Measurements from ENCODE around the gene DGCR8.

Gene DGCR8

GRCh38 chr22:20111045-20111688 is 31.1 kb downstream of the DGCR8 start:
- Histone ChIP-seq H3K4me2 (ENCODE audit: low read depth, low read length, poor library complexity, severe bottlenecking) (no peak overlapping the region), H3K36me3 (ENCODE audit: low read length) (no peaks in the 10 kb centered on the region), H3K9me3 (ENCODE audit: insufficient read depth, low read length) (no peaks in the 10 kb centered on the region), H3K4me3 (ENCODE audit: insufficient read depth, low read length, poor library complexity, severe bottlenecking) (no peak overlapping the region), H2AFZ (ENCODE audit: low read depth, low read length, severe bottlenecking) (no peak overlapping the region), H3K27ac (ENCODE audit: low read depth, low read length) (peak overlapping the region; percentile 21), H3K79me2 (ENCODE audit: insufficient read depth, low read length) (peaks cover 5% of the 10 kb centered on the region; the same call in 1 of the 2 replicates), H4K20me1 (ENCODE audit: low read depth, low read length) (no peaks in the 10 kb centered on the region), H3F3A (ENCODE audit: insufficient read depth) (peaks cover 15% of the 10 kb centered on the region), H3K27me3 (ENCODE audit: low read length) (no peaks in the 10 kb centered on the region), H3K9me2 (replicated peaks; ENCODE audit: insufficient read depth, low read length) (no peaks in the 10 kb centered on the region), H3K9ac (ENCODE audit: low read length) (no peak overlapping the region)
- TF ChIP-seq EZH2phosphoT487 (conservative IDR thresholded peaks at IDR 0.05; ENCODE audit: low read length): no peak
- TF ChIP-seq, protein P1, sequence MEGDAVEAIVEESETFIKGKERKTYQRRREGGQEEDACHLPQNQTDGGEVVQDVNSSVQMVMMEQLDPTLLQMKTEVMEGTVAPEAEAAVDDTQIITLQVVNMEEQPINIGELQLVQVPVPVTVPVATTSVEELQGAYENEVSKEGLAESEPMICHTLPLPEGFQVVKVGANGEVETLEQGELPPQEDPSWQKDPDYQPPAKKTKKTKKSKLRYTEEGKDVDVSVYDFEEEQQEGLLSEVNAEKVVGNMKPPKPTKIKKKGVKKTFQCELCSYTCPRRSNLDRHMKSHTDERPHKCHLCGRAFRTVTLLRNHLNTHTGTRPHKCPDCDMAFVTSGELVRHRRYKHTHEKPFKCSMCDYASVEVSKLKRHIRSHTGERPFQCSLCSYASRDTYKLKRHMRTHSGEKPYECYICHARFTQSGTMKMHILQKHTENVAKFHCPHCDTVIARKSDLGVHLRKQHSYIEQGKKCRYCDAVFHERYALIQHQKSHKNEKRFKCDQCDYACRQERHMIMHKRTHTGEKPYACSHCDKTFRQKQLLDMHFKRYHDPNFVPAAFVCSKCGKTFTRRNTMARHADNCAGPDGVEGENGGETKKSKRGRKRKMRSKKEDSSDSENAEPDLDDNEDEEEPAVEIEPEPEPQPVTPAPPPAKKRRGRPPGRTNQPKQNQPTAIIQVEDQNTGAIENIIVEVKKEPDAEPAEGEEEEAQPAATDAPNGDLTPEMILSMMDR (IDR thresholded peaks at IDR 0.05; ENCODE audit: insufficient read depth, low read length, poor library complexity, severe bottlenecking): peak; percentile 22

- TF ChIP-seq, protein P1 (IDR thresholded peaks at IDR 0.05; ENCODE audit: insufficient read depth, low read length, poor library complexity, severe bottlenecking): no peak
- TF ChIP-seq EZH2phosphoT487 (conservative IDR thresholded peaks at IDR 0.05; ENCODE audit: low read length): no peak
- no peaks in the 10 kb centered on the region for H4K20me1 ChIP-seq (ENCODE audit: low read depth, low read length)
These were observed 31.9 kb downstream of the DGCR8 start for GRCh38 chr22:20111689-20112622.

DNA sequence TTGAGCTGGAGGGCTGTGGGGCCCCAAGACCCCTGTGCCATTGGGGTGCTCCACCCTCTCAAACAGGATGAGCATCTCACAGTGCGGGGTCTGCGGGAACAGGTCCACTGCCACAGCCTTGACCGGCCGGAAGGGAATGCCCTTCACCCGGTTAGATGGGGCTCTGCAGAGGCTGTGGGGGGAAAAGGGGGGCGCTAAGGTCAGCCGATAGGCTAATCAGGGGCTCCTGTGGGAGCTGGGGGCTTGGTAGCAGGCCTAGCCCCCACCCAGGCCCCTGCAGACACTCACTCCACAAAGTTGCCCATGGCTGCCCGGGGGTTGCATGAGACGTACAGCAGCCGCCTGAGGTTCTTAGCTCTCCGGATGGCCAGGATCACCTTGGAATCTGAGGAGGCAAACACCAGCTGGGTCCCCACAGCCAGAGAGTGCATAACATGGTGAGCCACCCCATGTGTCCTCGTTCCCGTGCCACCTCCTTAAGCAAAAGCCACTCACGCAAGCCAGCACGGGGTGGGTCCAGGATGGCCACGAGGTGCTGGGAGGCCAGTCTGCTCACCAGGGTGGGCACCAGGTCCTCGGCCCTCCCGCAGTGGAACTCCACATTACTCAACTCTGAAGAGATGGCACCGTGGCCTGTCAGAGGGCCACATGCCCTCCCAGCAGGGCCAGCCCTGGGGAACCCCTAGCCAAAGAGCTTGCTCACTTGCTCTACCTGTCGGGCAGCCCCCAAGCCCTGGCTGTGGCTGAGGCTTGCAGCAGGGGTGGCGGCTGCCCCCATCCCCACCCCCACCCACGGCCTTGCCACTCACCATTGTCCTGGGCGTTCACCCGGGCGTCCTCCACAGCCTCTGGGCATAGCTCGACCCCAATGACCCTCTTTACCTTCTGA is 32.8 kb downstream of the DGCR8 start:
- no peak overlapping the region for H3K27ac ChIP-seq (ENCODE audit: low read depth, low read length)

More at GRCh38 chr22:20111689-20112622, 31.9 kb downstream of the DGCR8 start:
- H3K79me2 ChIP-seq (ENCODE audit: insufficient read depth, low read length): peaks cover 12% of the 10 kb centered on the region; the same call in 1 of the 2 replicates
- peaks cover 15% of the 10 kb centered on the region for H3F3A ChIP-seq (ENCODE audit: insufficient read depth)
- H3K27ac ChIP-seq (ENCODE audit: low read depth, low read length): peak overlapping the region; percentile 32; the same call in 1 of the 2 replicates
- no peaks in the 10 kb centered on the region for H3K9me3 ChIP-seq (ENCODE audit: insufficient read depth, low read length)
- H2AFZ ChIP-seq (ENCODE audit: low read depth, low read length, severe bottlenecking): no peak overlapping the region
- no peak overlapping the region for H3K9ac ChIP-seq (ENCODE audit: low read length)
- no peak overlapping the region for H3K4me2 ChIP-seq (ENCODE audit: low read depth, low read length, poor library complexity, severe bottlenecking)
- H3K4me3 ChIP-seq (ENCODE audit: insufficient read depth, low read length, poor library complexity, severe bottlenecking): no peak overlapping the region
- H3K36me3 ChIP-seq (ENCODE audit: low read length): no peaks in the 10 kb centered on the region
- no peaks in the 10 kb centered on the region for H3K9me2 ChIP-seq (replicated peaks; ENCODE audit: insufficient read depth, low read length)
- no peaks in the 10 kb centered on the region for H3K27me3 ChIP-seq (ENCODE audit: low read length)

More for the DNA sequence above, 32.8 kb downstream of the DGCR8 start:
- no peaks in the 10 kb centered on the region for H3K27me3 ChIP-seq (ENCODE audit: low read length)
- peaks cover 14% of the 10 kb centered on the region for H3K79me2 ChIP-seq (ENCODE audit: insufficient read depth, low read length)
- no peak overlapping the region for H2AFZ ChIP-seq (ENCODE audit: low read depth, low read length, severe bottlenecking)
- no peaks in the 10 kb centered on the region for H4K20me1 ChIP-seq (ENCODE audit: low read depth, low read length)
- H3K4me3 ChIP-seq (ENCODE audit: insufficient read depth, low read length, poor library complexity, severe bottlenecking): no peak overlapping the region
- H3K4me2 ChIP-seq (ENCODE audit: low read depth, low read length, poor library complexity, severe bottlenecking): no peak overlapping the region
- no peaks in the 10 kb centered on the region for H3K9me3 ChIP-seq (ENCODE audit: insufficient read depth, low read length)
- no peak overlapping the region for H3K9ac ChIP-seq (ENCODE audit: low read length)
- H3K9me2 ChIP-seq (replicated peaks; ENCODE audit: insufficient read depth, low read length): no peaks in the 10 kb centered on the region
- H3F3A ChIP-seq (ENCODE audit: insufficient read depth): peaks cover 15% of the 10 kb centered on the region
- TF ChIP-seq, protein P1 (IDR thresholded peaks at IDR 0.05; ENCODE audit: insufficient read depth, low read length, poor library complexity, severe bottlenecking): no peak
- no peak for TF ChIP-seq EZH2phosphoT487 (conservative IDR thresholded peaks at IDR 0.05; ENCODE audit: low read length)
- H3K36me3 ChIP-seq (ENCODE audit: low read length): no peaks in the 10 kb centered on the region

Measured in SU-DHL-6 (cell line).